Body of pancreas (tissue), 4 donors: ENCODE measurements around the gene EVL.

Experiments used
- CTCF ChIP-seq, 7 experiments: fragments of 450-650 bp in 4 of 7; fragments of 200-600 bp in 3 of 7; sonication (generic) in 3 of 7; IDR thresholded peaks; one replicate each; pipeline ENCODE4 v1.5.1; 2016 to 2019; ENCODE audit warnings: antibody characterized with exemption in 7 of 7
- POLR2A ChIP-seq, 3 donors: fragments of 450-650 bp; IDR thresholded peaks; one replicate each; pipeline ENCODE4 v1.6.1; 2016; ENCODE audit warnings: antibody characterized with exemption in 3 of 3, mild to moderate bottlenecking in 2 of 3

GRCh38 chr14:100098171-100098570, 32.9 kb downstream of the EVL start:
- TF ChIP-seq CTCF (IDR thresholded peaks at IDR 0.05) (no peak), POLR2A (IDR thresholded peaks at IDR 0.05) (no peak)
